GM23248 (cell line): Measurements from ENCODE around the gene TBC1D2. TPM values are rescaled to one million over a fixed set of nuclear protein-coding genes. Genes with fewer than 3 reads are reported as not detected.

Experiments
- DNase-seq: peaks from one replicate; pipeline ENCODE4 v3.0.0-alpha.2; 2015
- H2AFZ ChIP-seq: fragments of 200-600 bp; sonication (generic); 2 replicates; pipeline ENCODE4 v1.6.1; 2016; ENCODE audit warnings: antibody characterized with exemption
- H3F3A ChIP-seq: fragments of 200-600 bp; sonication (generic); 2 replicates; pipeline ENCODE4 v1.6.1; 2016; ENCODE audit warnings: mild to moderate bottlenecking, antibody characterized with exemption, mixed run types; ENCODE audit not compliant: insufficient read depth
- H3K27ac ChIP-seq: fragments of 200-600 bp; sonication (generic); 2 replicates; pipeline ENCODE4 v1.5.1; 2016; ENCODE audit warnings: mild to moderate bottlenecking
- H3K27me3 ChIP-seq: fragments of 200-600 bp; sonication (generic); replicated peaks from 2 replicates; pipeline ENCODE4 v1.6.1; 2016; ENCODE audit warnings: mild to moderate bottlenecking; ENCODE audit not compliant: insufficient read depth
- H3K36me3 ChIP-seq: fragments of 200-600 bp; sonication (generic); 2 replicates; pipeline ENCODE4 v1.6.1; 2016; ENCODE audit warnings: low read depth, mild to moderate bottlenecking
- H3K4me1 ChIP-seq: fragments of 200-600 bp; sonication (generic); 2 replicates; pipeline ENCODE4 v1.6.1; 2016; ENCODE audit warnings: mild to moderate bottlenecking; ENCODE audit not compliant: insufficient read depth
- H3K4me2 ChIP-seq: fragments of 200-600 bp; sonication (generic); one replicate; pipeline ENCODE4 v1.6.1; 2016; ENCODE audit warnings: mild to moderate bottlenecking; ENCODE audit not compliant: unreplicated experiment
- H3K4me3 ChIP-seq: fragments of 200-600 bp; sonication (generic); 2 replicates; pipeline ENCODE4 v1.5.1; 2016; ENCODE audit warnings: mild to moderate bottlenecking
- H3K79me2 ChIP-seq: fragments of 200-600 bp; sonication (generic); 2 replicates; pipeline ENCODE4 v1.6.1; 2016; ENCODE audit warnings: mild to moderate bottlenecking; ENCODE audit not compliant: insufficient read depth
- H3K9ac ChIP-seq: fragments of 200-600 bp; sonication (generic); 2 replicates; pipeline ENCODE4 v1.6.1; 2016; ENCODE audit warnings: mild to moderate bottlenecking
- H3K9me2 ChIP-seq: fragments of 200-600 bp; sonication (generic); 2 replicates; pipeline ENCODE4 v1.6.1; 2016; ENCODE audit warnings: mixed run types, mild to moderate bottlenecking, moderate library complexity; ENCODE audit not compliant: insufficient read depth
- H3K9me3 ChIP-seq: fragments of 200-600 bp; sonication (generic); one replicate; pipeline ENCODE4 v1.6.1; 2017; ENCODE audit warnings: low read depth
- H4K20me1 ChIP-seq: fragments of 200-600 bp; sonication (generic); 2 replicates; pipeline ENCODE4 v1.6.0; 2016; ENCODE audit not compliant: insufficient read depth
- EZH2 ChIP-seq: fragments of 200-600 bp; sonication (generic); IDR thresholded peaks from 2 replicates; pipeline ENCODE4 v1.6.1; 2018; ENCODE audit warnings: antibody characterized with exemption, mild to moderate bottlenecking; ENCODE audit not compliant: insufficient read depth, poor library complexity, severe bottlenecking
- EZH2phosphoT487 ChIP-seq: fragments of 200-600 bp; sonication (generic); IDR thresholded peaks from 2 replicates; pipeline ENCODE4 v1.6.1; 2018; ENCODE audit warnings: antibody characterized with exemption, moderate library complexity, mild to moderate bottlenecking, low read depth; ENCODE audit not compliant: insufficient read depth
- WGBS, 2 experiments: methylation state at CpG; one replicate each; pipeline ENCODE4 v1.1.6; 2015 to 2017; ENCODE audit warnings: low lambda C conversion rate in 2 of 2, low coverage in 1 of 2; ENCODE audit errors: missing lambda C conversion rate in 2 of 2; 5-methylcytosine and 5-hydroxymethylcytosine counted together
- in situ Hi-C: fragments of 300-500 bp; cut with MboI; formaldehyde crosslinking; loops from 2 replicates; pipeline ENCODE4 v1.15.0; 2020
- polyA plus RNA-seq: library from polyadenylated mRNA; unstranded; fragments of >200 nt; fragmentation: Nextera tagmentation; extraction: Ambion mirVana; gene quantifications from 2 replicates; pipeline ENCODE4 v1.2.1, GENCODE V29; 2016
- total RNA-seq: library from RNA; depleted of rRNA; stranded (reverse); fragments of >200 nt; shearing (Covaris generic); gene quantifications from 2 replicates; pipeline ENCODE4 v1.2.3, GENCODE V29; 2014

TBC1D2 gene
- total and polyA plus RNA-seq, 2 experiments from 2014 or later, result 58.4 to 58.9 TPM

GRCh38 chr9:98207606-98208005, 47.8 kb downstream of the TBC1D2 start:
- H3K4me3 ChIP-seq, result no peak overlapping the region
- no peak for TF ChIP-seq EZH2
- no peak for TF ChIP-seq EZH2phosphoT487
- 0 out of 2 replicates have a peak, but pooled peaks cover 3% of the 10 kb centered on the region for H3K4me1 ChIP-seq
- in situ Hi-C loops, result no loop called here
- H4K20me1 ChIP-seq, result no peaks in the 10 kb centered on the region
- H3F3A ChIP-seq, result peaks cover 10% of the 10 kb centered on the region; the same call in 1 of the 2 replicates
- no peak overlapping the region for H3K9ac ChIP-seq
- no peaks in the 10 kb centered on the region for H3K27me3 ChIP-seq
- H3K27ac ChIP-seq, result no peak overlapping the region
- H3K9me3 ChIP-seq, result no peaks in the 10 kb centered on the region
- H3K4me2 ChIP-seq, result no peak overlapping the region
- H3K9me2 ChIP-seq, result no peaks in the 10 kb centered on the region
- DNase-seq, result no peak
- H3K79me2 ChIP-seq, result no peaks in the 10 kb centered on the region
- no peak overlapping the region for H2AFZ ChIP-seq
- WGBS, 2 experiments, result 83% methylated on average over 4 of the region's 4 CpGs
- peaks cover 31% of the 10 kb centered on the region for H3K36me3 ChIP-seq

- in situ Hi-C loops, result no loop called here
Observed at GRCh38 chr9:98206754-98207153, 48.7 kb downstream of the TBC1D2 start.

GRCh38 chr9:98204692-98205091, 50.8 kb downstream of the TBC1D2 start:
- WGBS, 2 experiments, result 78 to 85% methylated on average over 4 of the region's 4 CpGs

More at GRCh38 chr9:98206754-98207153, 48.7 kb downstream of the TBC1D2 start:
- Histone ChIP-seq H3K4me1 (0 out of 2 replicates have a peak, but pooled peaks cover 3% of the 10 kb centered on the region), H3K27me3 (no peaks in the 10 kb centered on the region), H3K9me3 (no peaks in the 10 kb centered on the region), H3K4me3 (no peak overlapping the region), H3K9me2 (no peaks in the 10 kb centered on the region), H3F3A (peaks cover 10% of the 10 kb centered on the region; the same call in 1 of the 2 replicates), H3K9ac (no peak overlapping the region), H3K36me3 (peaks cover 32% of the 10 kb centered on the region; the same call in 1 of the 2 replicates), H3K27ac (no peak overlapping the region), H2AFZ (no peak overlapping the region), H4K20me1 (no peaks in the 10 kb centered on the region), H3K4me2 (no peak overlapping the region), H3K79me2 (no peaks in the 10 kb centered on the region)
- no peak for TF ChIP-seq EZH2
- no peak for TF ChIP-seq EZH2phosphoT487
- DNase-seq, result no peak
- WGBS, 2 experiments, result 21 to 43% methylated on average over 2 of the region's 2 CpGs

GRCh38 chr9:98203153-98203552, 52.3 kb downstream of the TBC1D2 start:
- in situ Hi-C loops, result no loop called here
- no peak for DNase-seq
- no peaks in the 10 kb centered on the region for H3K79me2 ChIP-seq
- H3K9me3 ChIP-seq, result no peaks in the 10 kb centered on the region
- H3K4me3 ChIP-seq, result no peak overlapping the region
- no peak overlapping the region for H3K4me2 ChIP-seq
- WGBS, 2 experiments, result 83 to 84% methylated on average over 7 of the region's 7 CpGs
- no peaks in the 10 kb centered on the region for H4K20me1 ChIP-seq
- no peak overlapping the region for H2AFZ ChIP-seq
- no peak overlapping the region for H3K27ac ChIP-seq
- H3K9ac ChIP-seq, result no peak overlapping the region
- H3K27me3 ChIP-seq, result no peaks in the 10 kb centered on the region
- no peaks in the 10 kb centered on the region for H3K9me2 ChIP-seq
- H3K36me3 ChIP-seq, result peaks cover 34% of the 10 kb centered on the region; the same call in 1 of the 2 replicates
- H3F3A ChIP-seq, result peaks cover 10% of the 10 kb centered on the region; the same call in 1 of the 2 replicates
- H3K4me1 ChIP-seq, result 0 out of 2 replicates have a peak, but pooled peaks cover 3% of the 10 kb centered on the region
- TF ChIP-seq EZH2phosphoT487, result no peak

More at GRCh38 chr9:98204692-98205091, 50.8 kb downstream of the TBC1D2 start:
- Histone ChIP-seq H3K79me2 (no peaks in the 10 kb centered on the region), H2AFZ (no peak overlapping the region), H3F3A (peaks cover 10% of the 10 kb centered on the region; the same call in 1 of the 2 replicates), H3K4me2 (no peak overlapping the region), H4K20me1 (no peaks in the 10 kb centered on the region), H3K9ac (no peak overlapping the region), H3K27me3 (no peaks in the 10 kb centered on the region), H3K4me1 (0 out of 2 replicates have a peak, but pooled peaks cover 3% of the 10 kb centered on the region), H3K9me3 (no peaks in the 10 kb centered on the region), H3K4me3 (no peak overlapping the region), H3K9me2 (no peaks in the 10 kb centered on the region), H3K27ac (no peak overlapping the region), H3K36me3 (peaks cover 40% of the 10 kb centered on the region; the same call in 1 of the 2 replicates)
- TF ChIP-seq EZH2phosphoT487 (no peak), EZH2 (no peak)
- in situ Hi-C loops, result no loop called here
- DNase-seq, result no peak

- DNase-seq, result no peak
- TF ChIP-seq EZH2phosphoT487 (no peak), EZH2 (no peak)
- H3K9ac ChIP-seq, result no peak overlapping the region
- H2AFZ ChIP-seq, result no peak overlapping the region
- H3K79me2 ChIP-seq, result no peaks in the 10 kb centered on the region
- H3K27me3 ChIP-seq, result no peaks in the 10 kb centered on the region
- 0 out of 2 replicates have a peak, but pooled peaks cover 3% of the 10 kb centered on the region for H3K4me1 ChIP-seq
- H3K36me3 ChIP-seq, result peaks cover 34% of the 10 kb centered on the region; the same call in 1 of the 2 replicates
- in situ Hi-C loops, result no loop called here
- no peak overlapping the region for H3K4me2 ChIP-seq
- H3K9me3 ChIP-seq, result no peaks in the 10 kb centered on the region
- H3K27ac ChIP-seq, result no peak overlapping the region
- 0 out of 2 replicates have a peak, but pooled peaks cover 4% of the 10 kb centered on the region for H3F3A ChIP-seq
- H4K20me1 ChIP-seq, result no peaks in the 10 kb centered on the region
- H3K4me3 ChIP-seq, result no peak overlapping the region
- 75 to 76% methylated on average over 5 of the region's 5 CpGs for WGBS, 2 experiments
- no peaks in the 10 kb centered on the region for H3K9me2 ChIP-seq
Observed at GRCh38 chr9:98202252-98202651, 53.2 kb downstream of the TBC1D2 start.
